Peyer's patch (tissue), 4 donors: ENCODE data around the gene EPAS1.

ENCODE experiments used
- CTCF ChIP-seq, 6 experiments: fragments of 450-650 bp in 4 of 6; fragments of 200-600 bp in 2 of 6; sonication (generic) in 1 of 6; IDR thresholded peaks; one replicate each; pipeline ENCODE4 v1.5.1; 2017 to 2019; ENCODE audit warnings: antibody characterized with exemption in 6 of 6, mild to moderate bottlenecking in 3 of 6, moderate library complexity in 1 of 6
- POLR2A ChIP-seq, 2 donors: fragments of 450-650 bp; IDR thresholded peaks; one replicate each; pipeline ENCODE4 v1.5.1; 2017; ENCODE audit warnings: antibody characterized with exemption in 2 of 2, mild to moderate bottlenecking in 2 of 2, moderate library complexity in 2 of 2

- TF ChIP-seq POLR2A (IDR thresholded peaks at IDR 0.05) (no peak), CTCF (IDR thresholded peaks at IDR 0.05) (no peak)
Observed at GRCh38 chr2:46332686-46333281, 35.6 kb downstream of the EPAS1 start.
